COR-L47 (cell line): ENCODE results near the gene TRIM5.

ENCODE experiments used
- DNase-seq: peaks from one replicate; lab custom pipeline; 2025; lab: John Stamatoyannopoulos, UW

Gene TRIM5

DNA sequence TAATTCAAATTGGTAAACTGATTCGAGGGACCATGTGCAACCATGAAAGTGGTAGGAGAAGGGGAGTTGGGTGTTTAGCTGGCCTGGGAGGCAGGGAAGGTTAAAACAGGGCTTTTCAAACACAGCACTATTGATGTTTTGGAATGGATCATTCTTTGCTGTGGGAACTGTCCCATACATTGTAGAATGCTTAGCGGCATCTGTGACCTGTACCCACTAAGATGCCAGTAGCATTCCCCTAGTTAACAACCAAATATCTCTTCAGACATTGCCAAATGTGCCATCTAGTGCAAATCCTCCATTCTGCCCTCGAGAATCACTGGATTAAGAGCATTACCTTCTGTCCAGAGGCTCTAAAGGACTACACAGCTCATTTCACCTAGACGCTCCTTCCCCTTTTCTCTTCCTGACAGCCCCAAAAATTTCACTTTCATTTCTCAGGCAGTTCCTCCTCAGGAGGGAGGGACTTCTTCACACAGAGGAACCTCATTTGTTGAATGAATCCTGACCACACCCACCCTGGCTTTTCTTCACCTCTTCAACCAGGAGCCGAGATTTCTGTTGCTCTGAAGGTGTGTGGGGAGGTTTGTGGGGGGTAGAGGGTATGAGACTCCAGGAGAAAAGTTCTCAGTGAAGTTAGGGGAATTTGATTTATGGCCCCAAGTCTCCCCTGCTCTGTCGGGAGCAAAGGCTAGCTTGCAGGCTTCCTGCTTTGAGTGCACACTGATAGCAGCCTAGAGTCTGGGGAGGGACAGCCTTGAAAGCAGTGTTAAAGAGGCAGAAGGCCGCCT is 60.2 kb downstream of the TRIM5 start, which contains the start of gene TRIM34:
TSS of gene TRIM34 (plus strand) at position 513 of the 791 bp plus-strand sequence. CDS start 7,331 bp downstream, outside the sequence.
- no peak for DNase-seq

- DNase-seq: no peak
Measured at GRCh38 chr11:5622802-5623201, 62.1 kb downstream of the TRIM5 start.

DNA sequence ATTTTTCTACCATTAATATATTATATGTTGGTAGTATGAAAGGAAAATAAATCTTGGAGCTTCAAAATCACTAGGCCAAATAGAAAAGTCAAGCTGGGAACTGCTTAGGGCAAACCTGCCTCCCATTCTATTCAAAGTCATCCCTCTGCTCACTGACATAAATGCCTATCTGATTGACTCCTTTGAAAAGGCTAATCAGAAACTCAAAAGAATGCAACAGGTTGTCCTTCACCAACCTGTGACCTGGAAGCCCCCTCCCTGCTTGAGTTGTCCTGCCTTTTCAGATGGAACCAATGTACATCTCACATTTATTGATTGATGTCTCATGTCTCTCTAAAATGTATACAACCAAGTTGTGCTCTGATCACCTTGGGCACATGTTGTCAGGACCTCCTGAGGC is 63.3 kb downstream of the TRIM5 start:
- DNase-seq: no peak

GRCh38 chr11:5620651-5621521 is 64.0 kb downstream of the TRIM5 start:
- no peak for DNase-seq

GRCh38 chr11:5618807-5619206 is 66.1 kb downstream of the TRIM5 start:
- DNase-seq: no peak
